GM12878 (cell line): ENCODE results near the gene ITGB2. TPM values are rescaled to one million over a fixed set of nuclear protein-coding genes. Genes with fewer than 3 reads are reported as not detected.
A peak's percentile ranks its signal among the peaks of the same experiment; 100 is the strongest.

Experiments used
- BHLHE40 ChIP-seq, 2 experiments: fragments of 450-650 bp in 1 of 2; IDR thresholded peaks; 2 replicates each; pipeline ENCODE4 v1.6.1; 2011 to 2017; ENCODE audit warnings: low read depth in 2 of 2, borderline replicate concordance in 1 of 2, improper control_type of control experiment in 1 of 2, low read length in 1 of 2, mild to moderate bottlenecking in 1 of 2
- CEBPZ ChIP-seq: fragments of 150-350 bp; IDR thresholded peaks from 2 replicates; pipeline ENCODE4 v1.6.1; 2016; ENCODE audit warnings: low read depth, low read length
- CREB1 ChIP-seq: IDR thresholded peaks from 2 replicates; pipeline ENCODE4 v1.6.1; 2012; ENCODE audit warnings: low read depth, mild to moderate bottlenecking, inconsistent platforms
- CREM ChIP-seq: IDR thresholded peaks from 2 replicates; pipeline ENCODE4 v1.6.1; 2014; ENCODE audit warnings: antibody characterized with exemption, low read depth
- FOXM1 ChIP-seq: IDR thresholded peaks from 2 replicates; pipeline ENCODE4 v1.6.1; 2012; ENCODE audit warnings: low read depth, mild to moderate bottlenecking, inconsistent platforms, low read length, moderate library complexity
- MYC ChIP-seq: IDR thresholded peaks from 2 replicates; pipeline ENCODE4 v1.6.1; 2011; ENCODE audit warnings: mild to moderate bottlenecking, low read length, moderate library complexity, inconsistent platforms; ENCODE audit not compliant: insufficient read depth, insufficient replicate concordance, insufficient read length, severe bottlenecking
- RELB ChIP-seq: fragments of 450-650 bp; IDR thresholded peaks from 2 replicates; pipeline ENCODE4 v1.6.1; 2017; ENCODE audit warnings: low read depth, mild to moderate bottlenecking, moderate library complexity
- ZBTB4 ChIP-seq: fragments of 450-650 bp; formaldehyde crosslinking; IDR thresholded peaks from 2 replicates; pipeline ENCODE4 v1.4.0; 2022; ENCODE audit warnings: mild to moderate bottlenecking, moderate library complexity
- ZNF24 ChIP-seq: fragments of 450-650 bp; IDR thresholded peaks from 2 replicates; pipeline ENCODE4 v1.6.1; 2017; ENCODE audit warnings: antibody characterized with exemption, mild to moderate bottlenecking
- polyA plus RNA-seq, 11 experiments: library from polyadenylated mRNA; depleted of rRNA in 4 of 11; unstranded in 6 of 11; stranded (reverse) in 5 of 11; fragments of >200 nt; fragmentation: Nextera tagmentation in 4 of 11; fragmentation: Illumina TruSeq in 1 of 11; extraction: Ambion mirVana in 4 of 11; extraction: Trizol in 1 of 11; gene quantifications; 1 replicate in 1 of 11; 2 replicates in 10 of 11; pipeline versions ENCODE4 v1.2.1 to v1.2.3, GENCODE V29; 2011 to 2016; ENCODE audit warnings: inconsistent platforms in 2 of 11, missing spikeins in 2 of 11, low read depth in 1 of 11
- total RNA-seq, 4 experiments: library from RNA; depleted of rRNA in 3 of 4; stranded (reverse); fragments of >200 nt in 3 of 4; fragmentation: Illumina TruSeq in 1 of 4; extraction: Trizol in 1 of 4; gene quantifications; 2 replicates each; pipeline versions ENCODE4 v1.2.1 to v1.2.3, GENCODE V29; 2013 to 2021
- TF ChIP-seq, protein P1 (sequence below): fragments of 450-650 bp; IDR thresholded peaks from 2 replicates; pipeline ENCODE4 v1.6.1; 2017; ENCODE audit warnings: mild to moderate bottlenecking, moderate library complexity
- TF ChIP-seq, protein P2 (sequence below): fragments of 450-650 bp; IDR thresholded peaks from 2 replicates; pipeline ENCODE4 v1.6.1; 2016; ENCODE audit warnings: mild to moderate bottlenecking, moderate library complexity, borderline replicate concordance

Gene ITGB2
- total and polyA plus RNA-seq, 10 of the 15 experiments (the other 5 are each of a cell fraction or from before 2014, with no cell fraction given): 8.0 to 172 (median 58.9) TPM

DNA sequence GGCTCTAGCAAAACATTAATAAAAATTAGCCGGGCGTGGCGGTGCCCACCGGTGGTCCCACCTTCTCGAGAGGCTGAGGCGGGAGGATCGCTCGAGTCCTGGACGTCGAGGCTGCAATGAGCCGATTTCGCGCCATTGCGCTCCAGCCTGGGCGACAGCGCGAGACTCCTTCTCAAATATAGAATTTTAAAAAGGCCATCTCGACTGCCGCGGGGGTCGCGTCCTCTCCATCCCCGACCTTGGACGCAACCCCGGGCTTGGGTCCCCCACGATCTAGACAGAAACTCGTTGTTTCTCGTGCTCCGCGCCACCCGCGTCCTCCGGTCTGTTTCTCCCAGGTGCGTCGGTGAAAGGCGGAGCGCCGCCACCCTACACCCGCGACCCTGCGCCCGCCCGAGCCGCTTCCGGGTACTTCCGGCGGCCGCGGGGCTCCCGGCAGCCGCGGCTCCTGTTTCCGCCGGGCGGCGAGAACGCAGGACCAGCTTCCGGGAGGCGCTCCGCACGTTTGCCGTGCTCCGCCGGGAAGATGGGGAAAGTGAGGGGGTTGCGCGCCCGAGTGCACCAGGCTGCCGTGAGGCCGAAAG, 18.9 kb upstream of the ITGB2 start, which contains the start of gene SLX9 (continued):
- TF ChIP-seq RELB (peak; percentile 57; the same call in 1 of the 2 replicates), BHLHE40 (IDR thresholded peaks at IDR 0.05; ENCODE audit: borderline replicate concordance in 1 of 2, low read depth in 2 of 2, low read length in 1 of 2) (peak; percentile 81 to 95; a peak in 3 of 4 replicates), ZBTB4 (CRISPR knock-in tag) (no peak), MYC (no peak), CREB1 (peak; percentile 62; the same call in 1 of the 2 replicates), CREM (peak; percentile 40; the same call in 1 of the 2 replicates), FOXM1 (0 out of 2 replicates have a peak, but pooled peaks have one; percentile 16), ZNF24 (peak; percentile 78), CEBPZ (no peak)
- TF ChIP-seq, protein P1, sequence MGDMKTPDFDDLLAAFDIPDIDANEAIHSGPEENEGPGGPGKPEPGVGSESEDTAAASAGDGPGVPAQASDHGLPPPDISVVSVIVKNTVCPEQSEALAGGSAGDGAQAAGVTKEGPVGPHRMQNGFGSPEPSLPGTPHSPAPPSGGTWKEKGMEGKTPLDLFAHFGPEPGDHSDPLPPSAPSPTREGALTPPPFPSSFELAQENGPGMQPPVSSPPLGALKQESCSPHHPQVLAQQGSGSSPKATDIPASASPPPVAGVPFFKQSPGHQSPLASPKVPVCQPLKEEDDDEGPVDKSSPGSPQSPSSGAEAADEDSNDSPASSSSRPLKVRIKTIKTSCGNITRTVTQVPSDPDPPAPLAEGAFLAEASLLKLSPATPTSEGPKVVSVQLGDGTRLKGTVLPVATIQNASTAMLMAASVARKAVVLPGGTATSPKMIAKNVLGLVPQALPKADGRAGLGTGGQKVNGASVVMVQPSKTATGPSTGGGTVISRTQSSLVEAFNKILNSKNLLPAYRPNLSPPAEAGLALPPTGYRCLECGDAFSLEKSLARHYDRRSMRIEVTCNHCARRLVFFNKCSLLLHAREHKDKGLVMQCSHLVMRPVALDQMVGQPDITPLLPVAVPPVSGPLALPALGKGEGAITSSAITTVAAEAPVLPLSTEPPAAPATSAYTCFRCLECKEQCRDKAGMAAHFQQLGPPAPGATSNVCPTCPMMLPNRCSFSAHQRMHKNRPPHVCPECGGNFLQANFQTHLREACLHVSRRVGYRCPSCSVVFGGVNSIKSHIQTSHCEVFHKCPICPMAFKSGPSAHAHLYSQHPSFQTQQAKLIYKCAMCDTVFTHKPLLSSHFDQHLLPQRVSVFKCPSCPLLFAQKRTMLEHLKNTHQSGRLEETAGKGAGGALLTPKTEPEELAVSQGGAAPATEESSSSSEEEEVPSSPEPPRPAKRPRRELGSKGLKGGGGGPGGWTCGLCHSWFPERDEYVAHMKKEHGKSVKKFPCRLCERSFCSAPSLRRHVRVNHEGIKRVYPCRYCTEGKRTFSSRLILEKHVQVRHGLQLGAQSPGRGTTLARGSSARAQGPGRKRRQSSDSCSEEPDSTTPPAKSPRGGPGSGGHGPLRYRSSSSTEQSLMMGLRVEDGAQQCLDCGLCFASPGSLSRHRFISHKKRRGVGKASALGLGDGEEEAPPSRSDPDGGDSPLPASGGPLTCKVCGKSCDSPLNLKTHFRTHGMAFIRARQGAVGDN: peak; percentile 81
- TF ChIP-seq, protein P2, sequence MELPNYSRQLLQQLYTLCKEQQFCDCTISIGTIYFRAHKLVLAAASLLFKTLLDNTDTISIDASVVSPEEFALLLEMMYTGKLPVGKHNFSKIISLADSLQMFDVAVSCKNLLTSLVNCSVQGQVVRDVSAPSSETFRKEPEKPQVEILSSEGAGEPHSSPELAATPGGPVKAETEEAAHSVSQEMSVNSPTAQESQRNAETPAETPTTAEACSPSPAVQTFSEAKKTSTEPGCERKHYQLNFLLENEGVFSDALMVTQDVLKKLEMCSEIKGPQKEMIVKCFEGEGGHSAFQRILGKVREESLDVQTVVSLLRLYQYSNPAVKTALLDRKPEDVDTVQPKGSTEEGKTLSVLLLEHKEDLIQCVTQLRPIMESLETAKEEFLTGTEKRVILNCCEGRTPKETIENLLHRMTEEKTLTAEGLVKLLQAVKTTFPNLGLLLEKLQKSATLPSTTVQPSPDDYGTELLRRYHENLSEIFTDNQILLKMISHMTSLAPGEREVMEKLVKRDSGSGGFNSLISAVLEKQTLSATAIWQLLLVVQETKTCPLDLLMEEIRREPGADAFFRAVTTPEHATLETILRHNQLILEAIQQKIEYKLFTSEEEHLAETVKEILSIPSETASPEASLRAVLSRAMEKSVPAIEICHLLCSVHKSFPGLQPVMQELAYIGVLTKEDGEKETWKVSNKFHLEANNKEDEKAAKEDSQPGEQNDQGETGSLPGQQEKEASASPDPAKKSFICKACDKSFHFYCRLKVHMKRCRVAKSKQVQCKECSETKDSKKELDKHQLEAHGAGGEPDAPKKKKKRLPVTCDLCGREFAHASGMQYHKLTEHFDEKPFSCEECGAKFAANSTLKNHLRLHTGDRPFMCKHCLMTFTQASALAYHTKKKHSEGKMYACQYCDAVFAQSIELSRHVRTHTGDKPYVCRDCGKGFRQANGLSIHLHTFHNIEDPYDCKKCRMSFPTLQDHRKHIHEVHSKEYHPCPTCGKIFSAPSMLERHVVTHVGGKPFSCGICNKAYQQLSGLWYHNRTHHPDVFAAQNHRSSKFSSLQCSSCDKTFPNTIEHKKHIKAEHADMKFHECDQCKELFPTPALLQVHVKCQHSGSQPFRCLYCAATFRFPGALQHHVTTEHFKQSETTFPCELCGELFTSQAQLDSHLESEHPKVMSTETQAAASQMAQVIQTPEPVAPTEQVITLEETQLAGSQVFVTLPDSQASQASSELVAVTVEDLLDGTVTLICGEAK: peak; percentile 99
